Measurements from ENCODE around the gene RNF157.

Gene RNF157

GRCh38 chr17:76270127-76270592 is 29.9 kb upstream of the RNF157 start:
- peak in 1 of 2 experiments; percentile 38 for DNase-seq

GRCh38 chr17:76268991-76269981 is 29.0 kb upstream of the RNF157 start:
- peak in 1 of 2 experiments; percentile 49 for DNase-seq

- DNase-seq: peak; percentile 84 to 88
Observed at GRCh38 chr17:76268015-76268749, 27.9 kb upstream of the RNF157 start.

GRCh38 chr17:76267581-76268001 is 27.3 kb upstream of the RNF157 start:
- DNase-seq: peak in 1 of 2 experiments; percentile 46

- DNase-seq: no peak
Observed at GRCh38 chr17:76267051-76267576, 26.8 kb upstream of the RNF157 start.

GRCh38 chr17:76266244-76266938 is 26.1 kb upstream of the RNF157 start:
- DNase-seq: peak in 1 of 2 experiments; percentile 37

- peak in 1 of 2 experiments; percentile 60 for DNase-seq
Observed at GRCh38 chr17:76265624-76266243, 25.4 kb upstream of the RNF157 start.

GRCh38 chr17:76264755-76265623 is 24.7 kb upstream of the RNF157 start, which contains the start of gene UBALD2:
Gene UBALD2 (plus strand): TSS chr17:76265348. CDS start chr17:76265506, 158 bp downstream.
- peak; percentile 98 to 99 for DNase-seq

GRCh38 chr17:76264425-76264754 is 24.1 kb upstream of the RNF157 start:
- no peak for DNase-seq

GRCh38 chr17:76263896-76264295 is 23.6 kb upstream of the RNF157 start:
- no peak for DNase-seq

GRCh38 chr17:76262732-76263344 is 22.5 kb upstream of the RNF157 start:
- no peak for DNase-seq

GRCh38 chr17:76261421-76262215 is 21.3 kb upstream of the RNF157 start:
- DNase-seq: no peak

- no peak for DNase-seq
Observed at GRCh38 chr17:76260669-76261068, 20.4 kb upstream of the RNF157 start.

- no peak for DNase-seq
Observed at GRCh38 chr17:76260220-76260619, 19.9 kb upstream of the RNF157 start.

GRCh38 chr17:76256430-76257050 is 16.2 kb upstream of the RNF157 start:
- DNase-seq: peak in 1 of 2 experiments; percentile 49

GRCh38 chr17:76255801-76256429 is 15.6 kb upstream of the RNF157 start:
- no peak for DNase-seq

GRCh38 chr17:76254275-76254674 is 14.0 kb upstream of the RNF157 start:
- DNase-seq: no peak

- DNase-seq: no peak
Observed at GRCh38 chr17:76253841-76254240, 13.5 kb upstream of the RNF157 start.

All from activated CD4-positive, alpha-beta T cell treated with anti-CD3 and anti-CD28 coated beads, Interleukin-2, amount 50 U/mL, for 48 hours (primary cell).